SKM-1 treated with dmso at 0.1 percent for 144 hours (cell line): ENCODE measurements around the gene PYCARD.
"Not testable (repeated sequence)": the region's sequence is repeated elsewhere in the genome, so short reads cannot be mapped to it uniquely, and the experiment has no call there.

Experiments
- DNase-seq: peaks from one replicate; lab custom pipeline; 2025; ENCODE audit not compliant: unreplicated experiment; lab: John Stamatoyannopoulos, UW

PYCARD gene

DNA sequence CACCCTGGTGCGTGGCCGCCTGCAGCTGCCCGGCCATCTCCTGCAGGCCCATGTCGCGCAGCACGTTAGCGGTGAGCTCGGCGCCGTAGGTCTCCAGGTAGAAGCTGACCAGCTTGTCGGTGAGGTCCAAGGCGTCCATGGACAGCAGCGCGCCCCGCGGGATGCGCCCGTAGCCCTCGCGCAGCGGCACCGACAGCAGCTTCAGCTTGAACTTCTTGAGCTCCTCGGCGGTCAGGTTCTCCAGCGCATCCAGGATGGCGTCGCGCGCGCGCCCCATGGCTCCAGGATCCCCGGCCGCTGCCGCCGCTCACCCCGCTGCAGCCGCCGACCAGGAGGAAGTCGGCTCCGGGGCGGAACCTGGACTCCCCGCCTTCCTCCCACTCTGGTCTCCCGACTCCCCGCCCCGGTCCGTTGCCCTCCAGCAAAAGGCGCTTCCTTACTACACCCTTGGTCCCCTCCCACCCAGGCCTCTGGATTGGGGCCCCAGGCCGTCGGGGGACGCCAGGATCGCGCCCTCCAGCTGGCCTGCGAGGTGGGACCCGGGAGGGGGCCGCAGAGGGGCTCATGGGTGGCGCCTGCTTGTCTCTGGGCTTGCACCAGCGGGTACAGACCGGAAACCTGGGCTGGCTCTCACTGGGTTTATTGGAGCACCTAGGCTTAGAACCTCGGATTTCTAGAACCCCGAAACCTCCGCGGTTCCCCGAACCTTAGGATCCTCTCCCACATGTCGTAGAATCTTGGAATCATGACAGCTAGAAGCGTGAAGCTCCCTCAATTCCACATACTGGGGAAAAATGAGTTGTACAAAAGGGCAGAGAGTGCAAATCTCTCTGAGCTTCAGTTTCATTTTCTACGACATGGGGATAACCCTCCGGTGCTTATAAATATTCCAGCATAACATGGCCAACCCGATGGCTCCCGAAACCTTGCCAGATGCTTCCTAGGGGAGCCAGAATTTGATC is at the start of gene PYCARD:
TSS of gene PYCARD (minus strand) at position 347 of the 962 bp plus-strand sequence. CDS start at position 277, 70 bp downstream.
- peak; percentile 73 for DNase-seq

DNA sequence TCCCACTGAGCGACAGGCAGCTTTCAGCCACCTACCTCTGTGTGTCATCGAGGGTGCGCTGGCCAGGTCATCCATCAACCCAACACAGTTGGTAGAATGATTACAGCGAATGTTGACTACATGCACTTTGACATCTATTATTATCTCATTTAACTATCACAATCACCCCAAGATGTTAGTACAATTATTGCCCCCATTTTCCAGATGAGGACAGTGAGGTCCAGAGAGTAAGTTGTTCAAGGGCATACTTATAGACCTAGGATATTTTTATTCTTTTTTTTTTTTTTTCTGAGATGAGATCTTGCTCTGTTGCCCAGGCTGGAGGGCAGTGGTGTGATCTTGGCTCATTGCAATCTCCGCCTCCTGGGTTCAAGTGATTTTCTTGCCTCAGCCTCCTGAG is 48.9 kb upstream of the PYCARD start:
- DNase-seq: no peak

DNA sequence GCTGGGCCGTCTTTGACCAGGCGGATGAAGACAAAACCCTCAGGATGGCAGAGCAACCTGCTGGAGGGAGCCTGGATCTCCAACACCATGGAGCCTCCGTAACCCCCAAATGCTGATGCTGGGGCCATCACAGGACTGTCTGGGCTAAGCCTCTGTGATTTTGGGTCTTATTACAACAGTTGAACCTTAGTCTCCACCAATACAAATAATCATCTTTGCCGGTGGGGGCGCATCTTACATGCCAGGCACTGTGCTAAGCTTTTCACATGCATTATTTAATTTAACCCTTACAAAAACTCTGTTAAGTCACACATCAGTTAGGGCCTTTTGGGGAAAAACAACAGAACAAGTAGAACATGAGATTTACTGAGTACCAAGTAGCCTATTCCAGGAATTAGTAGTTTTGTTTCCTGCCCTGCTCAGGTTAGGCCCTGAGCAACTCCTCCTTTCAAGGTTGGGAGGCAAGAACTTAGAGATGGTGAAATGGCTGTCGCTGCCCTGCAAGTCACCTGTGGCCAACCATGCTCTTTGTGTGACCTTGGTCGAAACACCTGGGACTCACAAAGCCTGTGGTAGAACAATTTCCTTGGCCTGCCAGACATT is 48.3 kb upstream of the PYCARD start:
- DNase-seq: no peak

DNA sequence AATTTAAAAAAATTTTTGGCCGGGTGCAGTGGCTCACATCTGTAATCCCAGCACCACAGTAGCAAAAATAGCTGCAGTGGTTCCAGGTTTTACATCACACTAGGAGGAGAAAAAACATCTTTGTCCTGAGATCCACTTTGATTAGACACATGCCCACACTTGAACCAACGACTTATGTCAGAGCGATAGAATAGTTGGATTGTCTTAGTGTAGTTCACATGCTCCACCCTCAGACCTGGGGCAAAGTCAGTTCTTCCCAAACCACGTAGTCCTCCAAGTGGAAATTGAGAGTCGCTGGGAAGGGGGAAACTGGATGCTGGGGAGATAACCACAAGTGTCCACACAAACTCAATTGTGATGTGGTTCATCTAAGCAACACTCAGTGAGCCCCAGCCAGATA is 45.8 kb upstream of the PYCARD start:
- DNase-seq: no peak

DNA sequence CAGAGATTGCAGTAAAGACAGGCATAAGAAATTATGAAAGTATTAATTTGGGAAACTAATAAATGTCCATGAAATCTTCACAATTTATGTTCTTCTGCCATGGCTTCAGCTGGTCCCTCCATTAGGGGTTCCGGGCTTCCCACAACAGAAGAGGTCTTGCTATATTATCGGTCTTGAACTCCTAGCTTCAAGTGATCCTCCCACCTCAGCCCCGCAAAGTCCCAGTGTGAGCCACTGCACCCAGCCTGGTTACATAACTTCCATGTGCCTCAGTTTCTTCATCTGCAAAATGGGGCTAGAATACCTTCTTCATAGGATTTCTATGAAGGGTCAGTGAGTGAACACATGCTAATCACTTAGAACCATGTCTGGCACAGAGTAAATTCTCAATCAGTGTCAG is 43.7 kb upstream of the PYCARD start:
- DNase-seq: no peak

DNA sequence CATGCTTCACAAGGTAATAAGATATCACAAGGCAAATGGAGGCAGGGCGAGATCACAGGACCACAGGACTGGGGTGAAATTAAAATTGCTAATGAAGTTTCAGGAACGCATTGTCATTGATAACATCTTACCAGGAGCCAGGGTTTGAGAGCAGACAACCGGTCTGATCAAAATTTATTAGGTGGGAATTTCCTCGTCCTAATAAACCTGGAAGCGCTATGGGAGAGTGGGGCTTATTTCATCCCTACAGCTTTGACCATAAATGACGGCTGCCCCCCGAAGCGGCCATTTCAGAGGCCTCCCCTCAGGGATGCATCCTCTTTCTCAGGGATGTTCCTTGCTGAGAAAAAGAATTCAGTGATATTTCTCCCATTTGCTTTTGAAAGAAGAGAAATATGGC is 43.0 kb upstream of the PYCARD start:
- not testable (repeated sequence) for DNase-seq

DNA sequence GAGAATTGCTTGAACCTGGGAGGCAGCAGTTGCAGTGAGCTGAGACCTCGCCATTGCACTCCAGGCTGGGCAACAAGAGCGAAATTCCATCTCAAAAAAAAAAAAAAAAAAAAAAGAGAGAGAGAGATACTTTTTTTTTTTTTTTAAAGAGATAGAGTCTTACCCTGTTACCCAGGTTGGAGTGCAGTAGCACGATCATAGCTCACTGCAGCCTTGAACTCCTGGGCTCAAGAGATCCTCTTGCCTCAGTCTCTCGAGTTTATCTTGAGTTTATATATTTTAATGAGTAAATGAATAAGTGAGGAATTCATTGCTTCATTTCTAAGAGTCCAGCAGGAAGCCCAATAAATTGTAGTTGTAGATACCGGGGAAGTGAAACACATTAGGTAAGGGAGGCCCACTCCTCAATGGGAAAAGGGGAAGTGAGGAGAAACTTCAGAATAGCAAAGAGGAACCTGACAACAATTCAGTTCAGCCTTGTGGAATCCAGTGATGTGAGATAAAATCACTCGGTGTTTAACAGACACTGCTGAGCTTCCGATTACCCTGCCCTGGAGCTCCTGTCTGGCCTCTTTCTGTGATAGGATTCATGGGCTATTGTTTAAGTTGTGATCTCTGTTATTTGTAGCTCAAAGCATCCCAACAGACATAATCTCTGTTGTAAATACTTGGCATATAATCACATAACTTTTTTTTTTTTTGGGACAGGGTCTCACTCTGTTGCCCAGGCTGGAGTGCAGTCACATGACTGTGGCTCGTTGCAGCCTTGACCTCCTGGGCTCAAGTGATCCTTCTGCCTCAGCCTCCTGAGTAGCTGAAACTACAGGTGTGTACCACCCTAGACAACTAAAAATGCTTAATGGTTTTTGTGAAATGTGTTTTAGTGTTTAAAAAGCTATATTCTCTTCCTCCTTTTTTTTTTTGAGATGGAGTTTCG is 41.4 kb upstream of the PYCARD start:
- DNase-seq: peak; percentile 94

DNA sequence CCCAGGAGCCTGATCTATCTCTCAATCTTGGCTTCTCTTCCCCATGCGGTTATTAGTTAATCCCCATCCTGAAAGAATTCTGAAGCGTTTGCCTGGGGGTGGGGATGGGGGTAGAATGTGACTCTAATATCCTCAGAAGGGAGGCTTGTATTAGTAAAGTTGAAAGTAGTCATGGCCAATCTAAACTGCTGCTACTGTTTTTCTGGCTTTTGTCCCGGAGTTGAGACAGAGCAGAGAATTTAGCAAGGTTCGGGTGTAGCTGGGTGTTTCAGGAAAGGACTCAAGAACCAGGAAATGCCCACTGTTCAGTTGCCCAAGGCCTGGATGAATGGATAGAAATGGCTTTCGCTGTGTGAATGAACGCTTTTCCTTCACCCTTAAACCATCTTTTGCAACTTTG is 39.6 kb upstream of the PYCARD start:
- peak; percentile 13 for DNase-seq

DNA sequence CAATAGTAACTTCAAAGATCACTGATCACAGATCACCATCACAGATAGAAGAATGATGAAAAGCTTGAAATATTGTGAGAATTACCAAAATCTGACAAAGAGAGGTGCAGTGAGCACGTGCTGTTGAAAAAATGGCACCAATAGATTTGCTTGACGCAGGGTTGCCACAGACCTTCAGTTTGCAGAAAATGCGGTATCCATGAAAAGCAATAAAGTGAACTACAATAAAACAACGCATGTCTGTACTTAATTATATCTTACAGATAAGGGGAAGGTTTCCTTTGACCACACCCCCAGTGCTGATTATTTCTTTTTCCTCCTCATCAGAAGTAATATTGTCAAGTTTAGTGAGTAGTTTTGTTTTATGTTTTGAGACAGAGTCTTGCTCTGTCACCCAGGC is 35.5 kb upstream of the PYCARD start:
- no peak for DNase-seq

DNA sequence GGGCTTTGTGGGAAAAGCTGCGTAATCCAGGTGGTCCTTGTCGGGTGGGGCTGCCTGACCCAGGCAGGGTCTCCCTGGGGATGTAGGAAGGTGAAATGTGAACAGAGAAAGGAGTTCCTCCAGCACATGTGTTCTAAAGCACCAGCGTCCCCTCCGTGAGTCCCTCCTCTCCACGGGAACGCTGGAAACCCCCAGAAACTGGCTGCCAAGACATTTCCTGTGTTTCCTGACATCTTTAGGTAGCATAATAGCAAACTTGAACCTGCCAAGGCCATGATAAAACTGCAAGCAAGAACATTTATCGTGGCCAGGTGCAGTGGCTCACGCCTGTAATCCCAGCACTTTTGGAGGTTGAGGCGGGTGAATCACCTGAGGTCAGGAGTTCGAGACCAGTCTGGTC is 26.9 kb upstream of the PYCARD start:
- no peak for DNase-seq

DNA sequence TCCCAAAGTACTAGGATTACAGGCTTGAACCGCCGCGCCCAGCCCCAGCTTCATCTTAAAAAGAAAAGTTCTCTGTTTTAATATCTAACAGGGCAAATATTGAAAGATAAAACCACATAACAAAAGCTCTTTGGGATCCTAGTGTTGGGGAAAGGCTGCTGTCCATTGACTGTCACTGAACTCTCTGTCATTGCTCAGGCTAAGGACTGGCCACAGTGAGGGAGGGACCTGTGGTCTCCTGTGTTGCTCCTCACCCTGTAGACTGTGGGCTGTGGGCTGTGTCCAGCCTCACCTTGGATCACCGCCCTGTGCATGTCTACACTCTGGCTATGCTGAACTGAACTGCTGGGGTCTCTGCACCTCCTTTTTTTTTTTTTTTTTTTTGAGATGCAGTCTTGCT is 25.6 kb upstream of the PYCARD start:
- DNase-seq: no peak

DNA sequence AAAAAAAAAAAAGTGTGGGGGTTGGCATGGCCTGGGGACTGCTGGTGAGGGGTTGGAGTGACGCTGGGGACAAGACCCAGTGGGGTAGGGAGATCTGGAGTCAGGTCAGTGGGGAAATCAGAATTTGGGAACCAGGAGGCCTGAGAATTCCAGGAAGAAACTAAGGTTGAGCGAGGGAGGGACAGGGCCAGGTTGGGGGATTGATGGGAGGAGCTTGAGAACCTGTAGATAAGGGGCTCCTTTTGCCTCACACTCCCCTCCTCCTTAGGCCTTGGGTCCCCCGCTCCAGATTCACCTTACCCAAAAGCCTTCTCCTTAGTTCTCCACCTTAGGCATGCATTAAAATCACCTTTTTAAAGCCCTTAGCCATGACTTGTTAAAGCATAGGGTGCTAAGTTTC is 22.6 kb upstream of the PYCARD start:
- no peak for DNase-seq

DNA sequence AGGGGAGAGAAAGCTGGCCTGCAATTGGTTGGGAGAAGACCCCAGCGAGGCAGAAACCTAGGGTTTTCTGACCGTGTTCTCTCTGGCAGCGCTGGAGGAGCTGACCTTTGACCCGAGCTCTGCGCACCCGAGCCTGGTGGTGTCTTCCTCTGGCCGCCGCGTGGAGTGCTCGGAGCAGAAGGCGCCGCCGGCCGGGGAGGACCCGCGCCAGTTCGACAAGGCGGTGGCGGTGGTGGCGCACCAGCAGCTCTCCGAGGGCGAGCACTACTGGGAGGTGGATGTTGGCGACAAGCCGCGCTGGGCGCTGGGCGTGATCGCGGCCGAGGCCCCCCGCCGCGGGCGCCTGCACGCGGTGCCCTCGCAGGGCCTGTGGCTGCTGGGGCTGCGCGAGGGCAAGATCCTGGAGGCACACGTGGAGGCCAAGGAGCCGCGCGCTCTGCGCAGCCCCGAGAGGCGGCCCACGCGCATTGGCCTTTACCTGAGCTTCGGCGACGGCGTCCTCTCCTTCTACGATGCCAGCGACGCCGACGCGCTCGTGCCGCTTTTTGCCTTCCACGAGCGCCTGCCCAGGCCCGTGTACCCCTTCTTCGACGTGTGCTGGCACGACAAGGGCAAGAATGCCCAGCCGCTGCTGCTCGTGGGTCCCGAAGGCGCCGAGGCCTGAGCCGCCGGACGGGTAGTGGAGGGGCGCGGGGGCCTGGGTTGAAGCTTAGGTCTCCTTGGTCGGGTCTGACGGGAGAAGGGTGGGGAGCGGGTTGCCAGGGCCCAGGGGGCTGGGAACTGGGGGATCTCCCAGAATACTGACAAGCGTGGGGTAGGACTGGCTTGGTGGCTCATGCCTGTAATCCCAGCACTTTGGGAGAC is 21.8 kb upstream of the PYCARD start:
- DNase-seq: no peak

DNA sequence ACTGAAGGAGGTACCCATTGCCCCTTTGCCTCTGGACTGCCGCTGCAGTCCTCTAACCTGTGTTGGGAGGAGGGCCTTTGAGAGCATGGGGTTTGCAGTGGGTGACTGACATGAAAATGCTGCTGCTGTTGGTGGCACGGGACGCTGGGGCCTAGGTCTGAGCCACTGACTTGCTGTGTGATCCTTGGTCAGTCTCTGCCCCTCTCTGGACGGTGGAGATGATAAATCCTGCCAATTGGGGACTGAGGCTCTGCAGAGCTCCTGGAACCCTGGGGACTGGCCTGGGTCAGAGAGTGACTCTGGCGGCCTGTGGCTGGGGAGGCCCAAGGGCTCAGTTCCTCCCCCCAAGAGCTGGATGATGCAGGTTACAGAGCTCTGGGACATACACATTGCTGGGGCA is 20.5 kb upstream of the PYCARD start:
- no peak for DNase-seq

DNA sequence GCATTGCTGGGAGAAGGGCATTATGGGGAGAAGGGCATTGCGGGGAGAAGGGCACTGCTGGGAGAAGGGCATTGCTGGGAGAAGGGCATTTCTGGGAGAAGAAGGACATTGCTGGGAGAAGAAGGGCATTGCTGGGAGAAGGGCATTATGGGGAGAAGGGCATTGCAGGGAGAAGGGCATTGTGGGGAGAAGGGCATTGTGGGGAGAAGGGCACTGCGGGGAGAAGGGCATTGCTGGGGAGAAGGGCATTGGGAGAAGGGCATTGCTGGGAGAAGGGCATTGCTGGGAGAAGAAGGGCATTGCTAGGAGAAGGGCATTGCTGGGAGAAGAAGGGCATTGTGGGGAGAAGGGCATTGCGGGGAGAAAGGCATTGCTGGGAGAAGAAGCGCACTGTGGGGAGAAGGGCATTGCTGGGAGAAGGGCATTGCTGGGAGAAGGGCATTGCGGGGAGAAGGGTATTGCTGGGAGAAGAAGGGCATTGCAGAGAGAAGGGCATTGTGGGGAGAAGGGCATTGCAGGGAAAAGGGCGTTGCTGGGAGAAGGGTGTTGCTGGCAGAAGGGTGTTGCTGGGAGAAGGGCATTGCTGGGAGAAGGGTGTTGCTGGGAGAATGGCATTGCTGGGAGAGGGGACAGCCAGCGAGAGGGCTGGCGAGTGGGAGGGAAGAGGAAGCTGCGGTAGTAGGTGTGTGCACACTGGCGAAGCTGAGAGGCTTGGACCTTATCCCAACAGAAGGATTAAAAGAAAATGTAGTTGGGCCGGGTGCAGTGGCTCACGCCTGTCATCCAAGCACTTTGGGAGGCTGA is 19.0 kb upstream of the PYCARD start:
- no peak for DNase-seq

DNA sequence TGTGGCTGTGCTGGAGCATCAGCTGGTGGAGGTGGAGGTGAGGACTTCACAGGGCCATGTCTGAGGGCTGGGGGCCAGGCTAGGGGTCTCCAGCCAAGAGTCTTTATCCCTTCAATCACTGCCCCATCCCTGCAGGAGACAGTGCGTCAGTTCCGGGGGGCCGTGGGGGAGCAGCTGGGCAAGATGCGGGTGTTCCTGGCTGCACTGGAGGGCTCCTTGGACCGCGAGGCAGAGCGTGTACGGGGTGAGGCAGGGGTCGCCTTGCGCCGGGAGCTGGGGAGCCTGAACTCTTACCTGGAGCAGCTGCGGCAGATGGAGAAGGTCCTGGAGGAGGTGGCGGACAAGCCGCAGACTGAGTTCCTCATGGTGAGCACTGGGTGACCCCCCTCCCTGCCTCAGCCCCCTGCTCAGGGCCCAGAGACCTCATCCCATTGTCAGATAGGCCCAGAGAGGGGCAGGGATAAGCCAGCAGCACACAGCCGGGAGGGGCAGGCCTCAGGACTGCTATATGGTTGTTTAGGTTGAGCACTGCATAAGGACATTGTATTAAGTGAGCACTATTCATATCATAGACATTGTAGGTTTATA is 16.7 kb upstream of the PYCARD start:
- no peak for DNase-seq

DNA sequence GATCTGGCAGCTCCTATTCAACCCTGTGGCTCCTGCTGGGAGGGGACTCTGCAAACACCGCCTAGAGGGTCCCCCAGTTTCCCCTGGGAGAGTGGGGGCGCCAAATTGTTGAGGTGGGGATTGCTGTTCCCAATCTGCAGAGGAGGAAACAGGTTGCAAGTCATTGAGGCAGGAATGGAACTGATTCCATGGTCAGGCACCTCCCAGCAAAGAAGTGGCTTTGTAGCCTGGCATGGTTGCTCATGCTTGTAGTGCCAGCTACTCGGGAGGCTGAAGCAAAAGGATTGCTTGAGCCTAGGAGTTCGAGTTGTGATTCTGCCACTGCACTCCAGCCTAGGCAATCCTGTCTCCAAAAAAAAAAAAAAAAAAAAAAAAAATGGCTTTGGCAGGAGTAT is 14.6 kb upstream of the PYCARD start:
- no peak for DNase-seq

DNA sequence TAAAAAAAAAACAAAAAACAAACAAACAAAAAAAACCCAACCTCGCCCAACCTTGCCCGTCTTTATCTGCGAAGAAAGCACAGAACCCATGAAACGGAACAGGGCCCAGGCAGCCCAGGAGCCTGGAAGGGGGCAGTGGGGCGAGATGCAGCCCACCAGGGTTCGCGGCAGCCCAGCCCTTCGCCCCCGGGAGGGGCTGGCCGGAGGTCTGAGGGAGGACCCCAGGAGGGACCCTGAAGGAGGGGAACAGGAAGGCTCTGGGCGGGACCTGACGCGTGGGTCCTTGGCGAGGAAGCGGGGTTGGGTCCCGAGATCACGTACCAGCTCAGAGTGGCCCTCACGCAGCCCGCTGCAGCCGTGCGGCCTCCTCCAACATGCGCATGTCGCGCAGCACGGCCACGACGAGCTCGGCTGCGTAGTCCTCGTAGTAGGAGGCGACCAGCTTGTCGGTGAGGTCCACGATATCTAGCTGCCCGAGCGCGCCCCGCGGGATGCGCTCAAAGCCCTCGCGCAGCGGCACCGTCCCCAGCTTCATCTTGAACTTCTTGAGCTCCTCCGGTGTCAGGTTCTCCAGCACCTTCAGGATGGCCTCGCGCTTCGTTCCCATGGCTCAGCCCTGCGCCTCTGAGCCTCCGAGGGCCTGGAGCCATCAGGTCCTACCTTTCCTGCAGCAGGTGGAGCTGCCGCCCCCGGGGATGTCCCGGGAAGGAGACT is 14.0 kb upstream of the PYCARD start, which contains the start of gene PYDC1:
TSS of gene PYDC1 (minus strand) at position 714 of the 714 bp plus-strand sequence. CDS start at position 607, 107 bp downstream.
- DNase-seq: no peak
